ENCODE data around the gene BTBD2. TPM values are rescaled to one million over a fixed set of nuclear protein-coding genes. Genes with fewer than 3 reads are reported as not detected.

The BTBD2 gene
- total and polyA plus RNA-seq, 2 of the 13 experiments (the other 11 are each of a cell fraction or from before 2014, with no cell fraction given): 28.1 to 45.3 TPM

GRCh38 chr19:2049741-2050348 lies 34.3 kb upstream of the BTBD2 start (continued):
- TF ChIP-seq, protein P1, sequence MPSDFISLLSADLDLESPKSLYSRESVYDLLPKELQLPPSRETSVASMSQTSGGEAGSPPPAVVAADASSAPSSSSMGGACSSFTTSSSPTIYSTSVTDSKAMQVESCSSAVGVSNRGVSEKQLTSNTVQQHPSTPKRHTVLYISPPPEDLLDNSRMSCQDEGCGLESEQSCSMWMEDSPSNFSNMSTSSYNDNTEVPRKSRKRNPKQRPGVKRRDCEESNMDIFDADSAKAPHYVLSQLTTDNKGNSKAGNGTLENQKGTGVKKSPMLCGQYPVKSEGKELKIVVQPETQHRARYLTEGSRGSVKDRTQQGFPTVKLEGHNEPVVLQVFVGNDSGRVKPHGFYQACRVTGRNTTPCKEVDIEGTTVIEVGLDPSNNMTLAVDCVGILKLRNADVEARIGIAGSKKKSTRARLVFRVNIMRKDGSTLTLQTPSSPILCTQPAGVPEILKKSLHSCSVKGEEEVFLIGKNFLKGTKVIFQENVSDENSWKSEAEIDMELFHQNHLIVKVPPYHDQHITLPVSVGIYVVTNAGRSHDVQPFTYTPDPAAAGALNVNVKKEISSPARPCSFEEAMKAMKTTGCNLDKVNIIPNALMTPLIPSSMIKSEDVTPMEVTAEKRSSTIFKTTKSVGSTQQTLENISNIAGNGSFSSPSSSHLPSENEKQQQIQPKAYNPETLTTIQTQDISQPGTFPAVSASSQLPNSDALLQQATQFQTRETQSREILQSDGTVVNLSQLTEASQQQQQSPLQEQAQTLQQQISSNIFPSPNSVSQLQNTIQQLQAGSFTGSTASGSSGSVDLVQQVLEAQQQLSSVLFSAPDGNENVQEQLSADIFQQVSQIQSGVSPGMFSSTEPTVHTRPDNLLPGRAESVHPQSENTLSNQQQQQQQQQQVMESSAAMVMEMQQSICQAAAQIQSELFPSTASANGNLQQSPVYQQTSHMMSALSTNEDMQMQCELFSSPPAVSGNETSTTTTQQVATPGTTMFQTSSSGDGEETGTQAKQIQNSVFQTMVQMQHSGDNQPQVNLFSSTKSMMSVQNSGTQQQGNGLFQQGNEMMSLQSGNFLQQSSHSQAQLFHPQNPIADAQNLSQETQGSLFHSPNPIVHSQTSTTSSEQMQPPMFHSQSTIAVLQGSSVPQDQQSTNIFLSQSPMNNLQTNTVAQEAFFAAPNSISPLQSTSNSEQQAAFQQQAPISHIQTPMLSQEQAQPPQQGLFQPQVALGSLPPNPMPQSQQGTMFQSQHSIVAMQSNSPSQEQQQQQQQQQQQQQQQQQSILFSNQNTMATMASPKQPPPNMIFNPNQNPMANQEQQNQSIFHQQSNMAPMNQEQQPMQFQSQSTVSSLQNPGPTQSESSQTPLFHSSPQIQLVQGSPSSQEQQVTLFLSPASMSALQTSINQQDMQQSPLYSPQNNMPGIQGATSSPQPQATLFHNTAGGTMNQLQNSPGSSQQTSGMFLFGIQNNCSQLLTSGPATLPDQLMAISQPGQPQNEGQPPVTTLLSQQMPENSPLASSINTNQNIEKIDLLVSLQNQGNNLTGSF (CRISPR knock-in tag; IDR thresholded peaks at IDR 0.05): no peak
- TF ChIP-seq PAX8 (CRISPR knock-in tag; IDR thresholded peaks at IDR 0.05; ENCODE audit: borderline replicate concordance): no peak
- TF ChIP-seq ELF3 (CRISPR knock-in tag; IDR thresholded peaks at IDR 0.05): 0 out of 2 replicates have a peak, but pooled peaks have one; percentile 34
- no peak; the same call in 1 of the 2 replicates for TF ChIP-seq ZFYVE20 (CRISPR knock-in tag; IDR thresholded peaks at IDR 0.05; ENCODE audit: borderline replicate concordance, low read depth)
- TF ChIP-seq MNT (IDR thresholded peaks at IDR 0.05): no peak
- TF ChIP-seq E2F2 (CRISPR knock-in tag; IDR thresholded peaks at IDR 0.05; ENCODE audit: borderline replicate concordance): no peak
- TF ChIP-seq, protein P2, sequence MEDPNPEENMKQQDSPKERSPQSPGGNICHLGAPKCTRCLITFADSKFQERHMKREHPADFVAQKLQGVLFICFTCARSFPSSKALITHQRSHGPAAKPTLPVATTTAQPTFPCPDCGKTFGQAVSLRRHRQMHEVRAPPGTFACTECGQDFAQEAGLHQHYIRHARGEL (CRISPR knock-in tag; IDR thresholded peaks at IDR 0.05): no peak
- TF ChIP-seq KDM4B (CRISPR knock-in tag; IDR thresholded peaks at IDR 0.05): no peak
- no peak for TF ChIP-seq KDM1A (CRISPR knock-in tag; IDR thresholded peaks at IDR 0.05)
- no peak for TF ChIP-seq ZNF260 (CRISPR knock-in tag; IDR thresholded peaks at IDR 0.05; ENCODE audit: borderline replicate concordance, low read depth)
- 0 out of 2 replicates have a peak, but pooled peaks have one; percentile 36 for TF ChIP-seq ZNF747 (CRISPR knock-in tag; IDR thresholded peaks at IDR 0.05; ENCODE audit: borderline replicate concordance)
- no peak for TF ChIP-seq SRSF9 (IDR thresholded peaks at IDR 0.05; ENCODE audit: borderline replicate concordance, insufficient read depth, low read depth, low read length, poor library complexity, severe bottlenecking)
- TF ChIP-seq, protein P3, sequence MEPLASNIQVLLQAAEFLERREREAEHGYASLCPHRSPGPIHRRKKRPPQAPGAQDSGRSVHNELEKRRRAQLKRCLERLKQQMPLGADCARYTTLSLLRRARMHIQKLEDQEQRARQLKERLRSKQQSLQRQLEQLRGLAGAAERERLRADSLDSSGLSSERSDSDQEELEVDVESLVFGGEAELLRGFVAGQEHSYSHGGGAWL (CRISPR knock-in tag; IDR thresholded peaks at IDR 0.05): no peak
- no peak for TF ChIP-seq ARNT (IDR thresholded peaks at IDR 0.05)
- TF ChIP-seq ZBTB46 (CRISPR knock-in tag; IDR thresholded peaks at IDR 0.05; ENCODE audit: borderline replicate concordance): no peak
- no peak for TF ChIP-seq MAZ (IDR thresholded peaks at IDR 0.05; ENCODE audit: borderline replicate concordance, low read depth, low read length)
- peak; percentile 61; the same call in 1 of the 2 replicates for TF ChIP-seq MAZ (CRISPR knock-in tag; IDR thresholded peaks at IDR 0.05; ENCODE audit: low read depth)
- TF ChIP-seq ZIK1 (CRISPR knock-in tag; IDR thresholded peaks at IDR 0.05; ENCODE audit: borderline replicate concordance, low read depth): no peak

Measured in HepG2 (cell line).